Ishikawa (cell line): ENCODE results near the gene SUPT5H.

Source experiments
- RAD21 ChIP-seq: IDR thresholded peaks from 2 replicates; pipeline ENCODE4 v1.6.1; 2012; ENCODE audit warnings: low read depth
- REST ChIP-seq: IDR thresholded peaks from 2 replicates; pipeline ENCODE4 v1.6.1; 2012; ENCODE audit warnings: low read depth, mild to moderate bottlenecking
- TAF1 ChIP-seq: IDR thresholded peaks from 2 replicates; pipeline ENCODE4 v1.6.1; 2012; ENCODE audit warnings: low read depth, mild to moderate bottlenecking
- YY1 ChIP-seq: IDR thresholded peaks from 2 replicates; pipeline ENCODE4 v1.6.1; 2012; ENCODE audit warnings: low read depth
- ZBTB7A ChIP-seq: IDR thresholded peaks from 2 replicates; pipeline ENCODE4 v1.6.1; 2012; ENCODE audit warnings: low read depth
- TF ChIP-seq, protein P1 (sequence below): IDR thresholded peaks from 2 replicates; pipeline ENCODE4 v1.6.1; 2012

DNA sequence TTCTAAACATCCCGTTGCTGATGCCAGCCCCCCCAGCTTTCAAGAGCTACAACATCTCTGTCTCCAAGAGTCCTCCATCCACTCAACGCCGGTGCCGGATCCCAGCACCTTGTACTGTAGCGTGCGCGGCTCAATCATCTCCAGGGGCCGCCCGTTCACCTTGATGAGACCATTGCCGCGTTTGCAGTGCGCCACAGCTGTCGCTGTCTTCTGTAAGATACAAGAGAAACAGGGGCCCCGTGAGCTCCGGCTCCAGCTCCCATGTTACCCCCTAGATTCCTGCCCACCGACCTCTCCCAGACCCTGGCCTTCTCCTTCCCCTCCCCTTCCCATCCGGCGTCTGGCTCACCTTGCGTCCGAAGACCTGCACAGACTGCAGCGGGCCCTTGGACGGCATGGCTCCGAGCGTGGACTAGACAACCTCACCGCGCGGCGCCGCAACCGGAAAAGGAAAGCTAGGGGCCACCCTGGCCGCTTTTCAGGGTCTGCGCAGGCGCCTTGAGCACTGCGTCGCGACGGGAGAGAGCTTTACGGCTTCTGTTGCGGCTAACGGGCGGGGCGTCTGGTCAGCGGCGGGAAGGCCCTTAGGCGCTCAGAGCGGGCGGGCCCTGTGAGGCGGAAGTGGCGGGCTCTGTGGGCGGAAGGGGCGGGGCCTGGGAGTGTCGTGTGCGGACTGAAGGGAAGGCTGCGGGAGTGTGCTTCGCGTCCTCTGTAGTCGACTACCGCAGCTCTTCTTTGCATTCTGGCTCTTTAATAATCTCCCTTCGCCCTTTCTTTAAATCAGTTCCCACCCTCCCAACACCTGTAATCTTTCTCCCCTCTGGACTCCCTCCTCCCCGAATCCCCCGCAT lies 9.7 kb upstream of the SUPT5H start, which contains the start of gene RPS16:
- TF ChIP-seq YY1 (peak; percentile 71), REST (peak; percentile 27; the same call in 1 of the 2 replicates), TAF1 (peak; percentile 98), ZBTB7A (no peak), RAD21 (no peak)
- TF ChIP-seq, protein P1, sequence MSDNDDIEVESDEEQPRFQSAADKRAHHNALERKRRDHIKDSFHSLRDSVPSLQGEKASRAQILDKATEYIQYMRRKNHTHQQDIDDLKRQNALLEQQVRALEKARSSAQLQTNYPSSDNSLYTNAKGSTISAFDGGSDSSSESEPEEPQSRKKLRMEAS, result peak; percentile 96
